Endothelial cell of hepatic sinusoid (primary cell): ENCODE measurements around the gene RSKR.
"Not testable (repeated sequence)": the region's sequence is repeated elsewhere in the genome, so short reads cannot be mapped to it uniquely, and the experiment has no call there.

Experiments
- in situ Hi-C: cut with HindIII; loops from 2 replicates; pipeline ENCODE4 v1.10.0; 2017; ENCODE audit warnings: low sequenced_read_pairs

RSKR gene

GRCh38 chr17:28578246-28579195, 35.5 kb downstream of the RSKR start:
- in situ Hi-C loops = no loop called here

- in situ Hi-C loops = no loop called here
These were observed 36.5 kb downstream of the RSKR start for GRCh38 chr17:28577466-28577824.

GRCh38 chr17:28576758-28577465, 37.1 kb downstream of the RSKR start, which contains the start of gene ALDOC:
Gene ALDOC, minus strand, starts transcription at chr17:28576895. Its CDS starts 1,363 bp downstream, at chr17:28575532.
- in situ Hi-C loops = no loop called here

GRCh38 chr17:28576016-28576415, 38.0 kb downstream of the RSKR start:
- in situ Hi-C loops = not testable (repeated sequence)

- in situ Hi-C loops = no loop called here
These were observed 38.7 kb downstream of the RSKR start for GRCh38 chr17:28575126-28575795.

- in situ Hi-C loops = no loop called here
These were observed 39.5 kb downstream of the RSKR start for GRCh38 chr17:28574526-28574925.

GRCh38 chr17:28573966-28574480, 40.0 kb downstream of the RSKR start:
- in situ Hi-C loops = no loop called here

- in situ Hi-C loops = no loop called here
These were observed 40.5 kb downstream of the RSKR start for GRCh38 chr17:28573521-28573920.

- in situ Hi-C loops = no loop called here
These were observed 41.0 kb downstream of the RSKR start for GRCh38 chr17:28573040-28573380.

- in situ Hi-C loops = no loop called here
These were observed 41.5 kb downstream of the RSKR start for GRCh38 chr17:28572259-28573039.

- in situ Hi-C loops = no loop called here
These were observed 42.4 kb downstream of the RSKR start, which contains the start of gene PIGS for GRCh38 chr17:28571361-28572122. Gene PIGS, minus strand, starts transcription at chr17:28571524. Its CDS starts 28 bp downstream, at chr17:28571496.

- in situ Hi-C loops = no loop called here
These were observed 43.1 kb downstream of the RSKR start for GRCh38 chr17:28570716-28571360.

GRCh38 chr17:28569446-28569845, 44.5 kb downstream of the RSKR start:
- in situ Hi-C loops = no loop called here

- in situ Hi-C loops = no loop called here
These were observed 46.4 kb downstream of the RSKR start for GRCh38 chr17:28567604-28568003.

- in situ Hi-C loops = no loop called here
These were observed 50.5 kb downstream of the RSKR start for GRCh38 chr17:28563475-28563874.
